GM10266 (cell line): Measurements from ENCODE around the gene EBP.
"Not testable (repeated sequence)": the region's sequence is repeated elsewhere in the genome, so short reads cannot be mapped to it uniquely, and the experiment has no call there.

Experiments used
- DNase-seq: peaks from one replicate; pipeline ENCODE4 v3.0.0; 2012; ENCODE audit errors: extremely low spot score
- TF ChIP-seq, protein P1 (sequence below): IDR thresholded peaks from 2 replicates; pipeline ENCODE4 v1.5.1; 2012; ENCODE audit warnings: mild to moderate bottlenecking, low read depth; ENCODE audit not compliant: control insufficient read depth, insufficient read depth; ENCODE audit errors: missing control alignments

EBP gene

DNA sequence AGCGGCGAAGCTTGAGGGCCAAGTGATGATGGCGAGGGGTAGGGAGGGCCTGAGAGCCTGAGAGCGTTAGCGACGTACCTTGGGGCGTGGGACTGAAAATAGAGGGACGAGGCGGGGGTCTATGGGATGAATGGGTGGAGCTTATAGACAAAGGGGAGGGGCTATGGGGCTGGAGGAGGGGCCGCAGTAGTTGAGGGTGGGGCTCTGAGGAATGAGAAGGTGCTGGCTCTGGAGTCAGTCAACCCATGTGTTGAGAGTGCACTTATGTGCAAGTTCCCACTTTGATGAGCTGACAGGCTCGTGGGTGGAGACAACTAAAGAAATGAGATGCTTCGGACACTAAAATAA is 18.4 kb downstream of the EBP start:
- TF ChIP-seq, protein P1, sequence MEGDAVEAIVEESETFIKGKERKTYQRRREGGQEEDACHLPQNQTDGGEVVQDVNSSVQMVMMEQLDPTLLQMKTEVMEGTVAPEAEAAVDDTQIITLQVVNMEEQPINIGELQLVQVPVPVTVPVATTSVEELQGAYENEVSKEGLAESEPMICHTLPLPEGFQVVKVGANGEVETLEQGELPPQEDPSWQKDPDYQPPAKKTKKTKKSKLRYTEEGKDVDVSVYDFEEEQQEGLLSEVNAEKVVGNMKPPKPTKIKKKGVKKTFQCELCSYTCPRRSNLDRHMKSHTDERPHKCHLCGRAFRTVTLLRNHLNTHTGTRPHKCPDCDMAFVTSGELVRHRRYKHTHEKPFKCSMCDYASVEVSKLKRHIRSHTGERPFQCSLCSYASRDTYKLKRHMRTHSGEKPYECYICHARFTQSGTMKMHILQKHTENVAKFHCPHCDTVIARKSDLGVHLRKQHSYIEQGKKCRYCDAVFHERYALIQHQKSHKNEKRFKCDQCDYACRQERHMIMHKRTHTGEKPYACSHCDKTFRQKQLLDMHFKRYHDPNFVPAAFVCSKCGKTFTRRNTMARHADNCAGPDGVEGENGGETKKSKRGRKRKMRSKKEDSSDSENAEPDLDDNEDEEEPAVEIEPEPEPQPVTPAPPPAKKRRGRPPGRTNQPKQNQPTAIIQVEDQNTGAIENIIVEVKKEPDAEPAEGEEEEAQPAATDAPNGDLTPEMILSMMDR, result no peak
- peak; percentile 56 for DNase-seq

DNA sequence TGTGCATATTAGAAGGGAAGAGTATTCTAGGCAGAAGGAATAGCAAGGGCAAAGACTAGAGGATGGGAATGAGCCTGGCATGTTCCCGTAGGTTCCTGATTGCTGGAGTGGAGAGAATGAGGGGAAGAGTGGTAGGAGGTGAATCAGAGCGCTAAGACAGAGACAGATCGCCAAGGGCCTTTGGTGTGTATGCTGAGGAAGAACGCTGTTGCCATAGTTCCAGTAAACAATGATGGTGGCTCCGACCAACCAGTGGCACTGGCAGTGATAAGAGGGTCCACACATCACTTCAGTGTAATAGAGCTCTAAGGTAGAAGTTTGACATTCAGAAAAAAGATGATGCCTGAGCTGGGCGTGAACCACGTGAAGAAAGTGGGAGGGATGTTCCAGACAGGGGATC is 18.9 kb downstream of the EBP start:
- TF ChIP-seq, protein P1, result no peak
- no peak for DNase-seq

DNA sequence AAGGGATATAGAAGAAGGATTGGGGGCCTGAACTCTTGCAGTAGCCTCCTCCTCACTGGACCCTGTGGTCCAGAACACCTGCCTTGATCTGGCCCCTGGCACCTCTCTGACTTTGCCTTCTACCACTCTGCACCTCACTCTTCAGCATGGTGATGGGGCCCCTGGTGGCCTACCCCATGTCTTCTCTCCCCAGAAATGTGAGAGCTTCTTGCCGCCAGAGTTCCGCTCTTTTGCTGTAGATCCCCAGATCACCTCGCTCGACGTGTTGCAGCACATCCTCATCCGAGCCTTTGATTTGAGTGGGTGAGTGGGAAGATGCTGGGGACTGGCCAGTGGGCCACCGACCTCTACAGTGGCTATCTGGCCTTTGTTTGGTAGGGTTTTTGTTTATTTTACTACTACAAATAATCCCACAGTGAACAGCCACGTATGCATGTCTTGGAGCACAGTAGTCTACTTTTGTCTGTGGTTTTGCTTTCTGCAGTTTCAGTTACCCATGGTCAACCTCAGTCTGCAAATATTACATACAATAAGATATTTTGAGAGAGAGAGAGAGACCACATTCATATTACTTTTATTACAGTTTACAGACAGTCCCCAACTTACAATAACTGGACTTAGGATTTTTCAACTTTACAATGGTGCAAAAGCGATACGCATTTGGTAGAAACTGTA is 19.7 kb downstream of the EBP start:
- TF ChIP-seq, protein P1, result no peak
- DNase-seq, result no peak

DNA sequence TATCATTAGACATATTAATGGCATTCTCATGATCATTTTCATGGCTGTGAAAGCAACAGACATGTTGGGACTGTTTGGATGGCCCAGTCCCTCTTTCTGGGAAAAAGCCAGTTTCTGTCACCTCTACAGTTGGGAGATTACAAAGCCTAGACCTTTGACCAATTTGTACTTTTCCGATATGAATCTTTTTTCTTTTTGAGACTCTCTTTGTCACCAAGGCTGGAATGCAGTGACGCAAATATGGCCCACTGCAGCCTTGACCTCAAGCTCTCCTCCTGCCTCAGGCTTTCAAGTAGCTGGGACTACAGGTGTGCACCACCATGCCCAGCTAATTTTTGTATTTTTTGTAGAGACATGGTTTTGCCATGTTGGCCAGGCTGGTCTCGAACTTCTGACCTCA is 27.3 kb downstream of the EBP start:
- no peak for DNase-seq
- TF ChIP-seq, protein P1, result no peak

DNA sequence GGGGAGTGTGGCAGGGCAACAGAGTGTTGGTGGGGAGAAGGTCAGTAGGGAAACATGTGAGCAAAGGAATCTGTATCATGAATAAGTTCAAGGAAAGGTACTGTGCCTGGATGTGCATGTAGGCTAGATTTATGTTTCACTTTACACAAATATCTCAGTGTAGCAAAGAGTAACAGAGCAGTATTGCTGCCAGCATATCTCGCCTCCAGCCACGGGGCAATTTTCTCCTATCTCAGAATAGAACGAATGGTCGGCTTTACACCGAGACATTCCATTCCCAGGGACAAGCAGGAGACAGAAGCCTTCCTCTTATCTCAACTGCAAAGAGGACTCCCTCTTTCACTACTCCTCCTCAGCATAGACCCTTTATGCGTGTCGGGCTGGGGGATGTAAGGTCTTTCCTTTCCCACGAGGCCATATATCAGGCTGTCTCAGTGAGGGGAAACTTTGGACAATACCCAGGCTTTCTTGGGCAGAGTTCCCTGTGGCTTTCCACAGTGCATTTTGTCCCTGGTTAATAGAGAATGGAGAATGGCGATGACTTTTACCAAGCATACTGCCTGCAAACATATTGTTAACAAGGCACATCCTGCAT is 34.2 kb downstream of the EBP start:
- DNase-seq, result not testable (repeated sequence)

DNA sequence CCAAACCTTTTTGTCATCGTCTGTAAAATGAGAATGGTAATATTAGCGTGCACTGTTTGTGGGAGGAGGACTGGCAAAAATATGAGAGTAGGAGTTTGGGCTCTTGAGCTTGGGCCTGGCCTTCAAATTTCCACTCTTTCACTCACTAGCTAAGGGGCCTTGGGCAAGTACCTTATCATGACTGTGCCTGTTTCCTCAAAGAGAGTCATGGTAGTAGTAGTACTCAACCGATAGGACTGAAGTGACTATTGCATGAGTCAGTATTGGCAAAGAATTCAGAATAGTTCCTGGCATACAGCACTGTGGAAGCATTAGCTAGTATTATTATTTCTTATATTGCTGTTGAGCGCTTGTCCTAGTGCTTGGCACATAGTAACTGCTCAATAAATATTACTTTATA is 36.7 kb downstream of the EBP start:
- DNase-seq, result no peak
- TF ChIP-seq, protein P1, result no peak

DNA sequence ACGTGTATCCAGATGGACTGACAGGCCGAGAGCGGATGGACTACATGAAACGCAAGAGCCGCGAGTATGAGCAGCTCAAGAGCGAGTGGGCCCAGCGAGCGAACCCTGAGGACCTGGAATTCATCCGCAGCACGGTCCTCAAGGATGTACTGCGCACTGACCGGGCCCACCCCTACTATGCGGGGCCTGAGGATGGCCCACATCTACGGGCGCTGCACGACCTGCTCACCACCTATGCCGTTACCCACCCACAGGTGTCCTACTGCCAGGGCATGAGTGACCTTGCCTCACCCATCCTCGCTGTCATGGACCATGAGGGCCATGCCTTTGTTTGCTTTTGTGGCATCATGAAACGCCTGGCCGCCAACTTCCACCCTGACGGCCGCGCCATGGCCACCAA is 38.0 kb downstream of the EBP start:
- no peak for DNase-seq
- TF ChIP-seq, protein P1, result no peak

DNA sequence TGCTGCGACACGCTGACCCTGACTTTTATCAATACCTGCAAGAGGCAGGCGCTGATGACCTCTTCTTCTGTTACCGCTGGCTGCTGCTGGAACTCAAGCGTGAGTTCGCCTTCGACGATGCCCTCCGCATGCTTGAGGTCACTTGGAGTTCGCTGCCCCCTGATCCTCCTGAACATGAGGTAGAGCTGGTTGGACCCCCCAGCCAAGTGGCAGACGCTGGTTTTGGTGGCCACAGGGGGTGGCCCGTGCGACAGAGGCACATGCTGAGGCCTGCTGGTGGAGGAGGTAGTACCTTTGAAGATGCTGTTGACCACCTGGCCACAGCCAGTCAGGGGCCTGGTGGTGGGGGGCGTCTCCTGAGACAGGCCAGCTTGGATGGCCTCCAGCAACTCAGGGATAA is 38.4 kb downstream of the EBP start:
- TF ChIP-seq, protein P1, result no peak
- DNase-seq, result no peak
